LoVo (cell line): ENCODE measurements around the gene ATXN1.
"Not testable (repeated sequence)": the region's sequence is repeated elsewhere in the genome, so short reads cannot be mapped to it uniquely, and the experiment has no call there.

Experiments
- DNase-seq: peaks from one replicate; pipeline ENCODE4 v3.0.0-alpha.2; 2016; ENCODE audit warnings: low spot score

Gene ATXN1

GRCh38 chr6:16639684-16640480 lies 121.4 kb downstream of the ATXN1 start:
- DNase-seq = peak; percentile 9

DNA sequence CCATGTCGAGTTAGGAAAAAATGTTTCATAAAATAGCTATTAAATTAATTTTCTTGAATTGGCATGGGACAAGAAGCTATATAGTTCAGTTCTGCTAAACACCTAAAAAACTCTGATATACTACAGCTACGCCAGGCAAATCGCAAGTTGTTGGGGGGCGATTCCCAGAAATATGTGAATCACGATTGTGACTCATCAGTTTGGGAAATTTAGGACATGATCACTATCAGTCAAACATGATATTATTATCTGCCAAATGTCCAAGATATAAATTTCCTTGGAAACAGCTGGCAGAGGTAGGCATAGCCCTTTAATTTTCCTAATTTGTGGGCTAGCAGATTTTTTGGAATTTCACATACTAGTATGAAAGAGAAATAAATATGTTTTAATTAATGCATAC lies 123.6 kb downstream of the ATXN1 start:
- DNase-seq = no peak

- DNase-seq = no peak
These were observed 125.3 kb downstream of the ATXN1 start for GRCh38 chr6:16635810-16636602.

DNA sequence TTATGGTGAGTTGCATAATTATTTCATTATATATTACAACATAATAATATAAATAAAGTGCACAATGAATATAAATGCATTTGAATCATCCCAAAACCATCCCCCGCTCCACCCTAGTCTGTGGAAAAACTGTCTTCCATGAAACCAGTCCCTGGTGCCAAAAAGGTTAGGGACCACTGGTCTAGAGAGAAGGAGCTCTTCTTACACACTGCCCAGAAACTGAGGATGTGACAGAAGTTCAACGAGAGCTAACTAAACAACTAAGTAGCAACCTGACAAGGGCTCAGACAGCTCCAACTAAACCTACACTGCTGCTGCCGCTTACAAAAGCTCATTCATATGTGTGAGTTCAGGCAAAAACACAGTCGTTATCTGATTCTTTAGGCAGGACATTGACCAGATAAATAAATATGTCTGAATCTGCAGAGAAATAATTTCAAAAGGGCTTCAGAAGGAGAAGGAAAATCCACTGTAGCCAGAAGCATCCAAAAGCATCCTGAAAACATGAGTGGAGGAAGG lies 125.9 kb downstream of the ATXN1 start:
- no peak for DNase-seq

GRCh38 chr6:16634855-16635254 lies 126.4 kb downstream of the ATXN1 start:
- no peak for DNase-seq

DNA sequence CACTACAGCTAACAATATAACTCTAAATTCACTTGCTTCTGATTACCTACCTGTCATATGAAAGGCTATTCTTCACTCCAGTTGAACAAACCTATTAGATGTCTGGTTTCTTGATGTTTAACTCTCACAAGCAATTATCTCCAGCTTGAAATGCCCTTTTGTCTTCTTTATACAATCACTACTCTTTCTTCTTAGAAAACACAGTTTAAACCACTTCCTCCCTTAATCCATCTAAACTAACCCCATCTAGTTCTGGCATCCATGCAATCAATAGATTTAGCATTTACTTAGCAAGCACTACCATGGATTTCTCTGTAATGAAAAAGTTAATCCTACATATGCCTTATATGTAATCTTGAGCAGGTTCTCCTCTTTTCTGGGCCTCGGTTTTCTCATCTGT lies 127.3 kb downstream of the ATXN1 start:
- DNase-seq = no peak

DNA sequence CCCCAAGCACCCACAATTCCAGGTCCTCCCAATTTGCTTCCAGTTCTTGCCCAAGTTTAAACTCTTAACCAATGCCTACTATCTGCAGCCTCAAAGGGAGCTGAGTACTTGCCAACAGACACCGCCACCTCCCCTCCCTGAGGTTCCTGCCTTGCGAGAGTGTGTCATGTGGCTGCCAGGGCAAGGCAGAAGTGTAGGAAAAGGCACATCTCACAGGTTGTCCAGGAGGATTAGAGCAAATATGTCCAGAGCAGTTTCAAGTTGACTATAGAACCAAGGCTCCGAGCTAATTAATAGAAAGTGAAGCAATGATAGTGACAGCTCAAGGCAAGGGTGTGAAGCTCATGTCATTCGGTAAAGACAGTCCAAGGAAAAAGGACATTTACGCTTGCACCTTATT lies 127.8 kb downstream of the ATXN1 start:
- DNase-seq = no peak

DNA sequence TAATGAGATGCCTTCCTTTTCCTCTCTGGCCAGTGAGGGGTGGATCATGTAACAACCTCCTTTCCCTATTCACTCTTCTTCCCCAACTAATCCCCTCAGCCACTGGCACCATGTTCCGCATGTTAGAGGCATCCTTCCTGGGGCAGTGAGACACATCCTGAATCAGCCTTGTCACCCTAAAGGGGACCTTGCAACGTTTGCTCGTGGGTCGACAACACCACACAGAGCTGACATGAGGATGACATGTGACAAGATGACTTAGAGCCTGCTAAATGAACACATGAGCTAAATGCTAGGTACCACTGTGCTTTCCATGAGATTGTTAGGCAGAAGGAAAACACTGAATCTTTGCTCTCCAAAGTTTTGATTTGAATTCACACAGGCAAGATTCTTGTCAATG lies 129.2 kb downstream of the ATXN1 start:
- DNase-seq = no peak

- DNase-seq = no peak
These were observed 131.1 kb downstream of the ATXN1 start for GRCh38 chr6:16630026-16630643.

DNA sequence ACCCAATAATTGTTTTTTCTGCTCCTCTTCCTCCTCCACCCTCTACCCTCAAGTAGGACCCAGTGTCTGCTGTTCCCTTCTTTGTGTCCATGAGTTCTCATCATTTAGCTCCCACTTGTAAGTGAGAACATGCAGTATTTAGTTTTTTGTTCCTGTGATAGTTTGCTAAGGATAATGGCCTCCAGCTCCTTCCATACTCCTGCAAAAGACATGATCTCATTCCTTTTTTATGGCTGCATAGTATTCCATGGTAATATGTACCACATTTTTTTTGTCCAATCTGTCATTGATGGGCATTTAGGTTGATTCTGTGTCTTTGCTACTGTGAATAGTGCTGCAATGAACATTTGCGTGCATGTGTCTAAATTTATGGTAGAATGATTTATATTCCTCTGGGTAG lies 132.7 kb downstream of the ATXN1 start:
- DNase-seq = not testable (repeated sequence)

GRCh38 chr6:16626650-16627049 lies 134.6 kb downstream of the ATXN1 start:
- DNase-seq = no peak

GRCh38 chr6:16625291-16626265 lies 135.7 kb downstream of the ATXN1 start:
- DNase-seq = no peak

- DNase-seq = no peak
These were observed 136.5 kb downstream of the ATXN1 start for GRCh38 chr6:16624636-16625290.

- DNase-seq = no peak
These were observed 137.5 kb downstream of the ATXN1 start for GRCh38 chr6:16623731-16624130.

DNA sequence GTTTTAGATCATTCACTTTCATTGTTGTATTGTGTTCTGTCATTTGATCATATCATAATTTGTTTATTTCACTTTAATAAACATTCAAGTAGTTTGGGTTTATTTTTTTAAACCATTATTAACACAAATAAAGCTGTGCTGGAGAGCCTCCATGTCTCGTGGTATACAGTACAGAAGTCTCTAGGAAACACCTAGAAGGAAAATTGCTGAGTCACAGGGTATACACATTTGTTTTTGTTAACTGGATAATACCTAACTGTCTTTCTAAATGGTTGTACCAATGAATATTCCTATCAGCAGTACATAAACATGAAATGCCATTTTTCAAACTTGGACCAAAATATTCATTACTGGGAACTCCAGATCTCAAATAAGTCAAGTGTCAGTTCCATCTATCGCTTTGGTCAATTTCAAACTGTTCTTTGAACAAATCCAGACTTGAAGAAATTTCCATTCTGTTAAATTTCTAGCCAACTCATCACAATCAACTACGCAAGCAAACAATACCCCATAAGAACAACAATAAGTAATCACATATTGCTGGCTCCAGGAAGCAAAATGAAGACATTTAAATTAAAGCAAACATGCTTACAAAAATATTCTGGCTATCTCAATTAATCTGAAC lies 138.1 kb downstream of the ATXN1 start:
- no peak for DNase-seq

DNA sequence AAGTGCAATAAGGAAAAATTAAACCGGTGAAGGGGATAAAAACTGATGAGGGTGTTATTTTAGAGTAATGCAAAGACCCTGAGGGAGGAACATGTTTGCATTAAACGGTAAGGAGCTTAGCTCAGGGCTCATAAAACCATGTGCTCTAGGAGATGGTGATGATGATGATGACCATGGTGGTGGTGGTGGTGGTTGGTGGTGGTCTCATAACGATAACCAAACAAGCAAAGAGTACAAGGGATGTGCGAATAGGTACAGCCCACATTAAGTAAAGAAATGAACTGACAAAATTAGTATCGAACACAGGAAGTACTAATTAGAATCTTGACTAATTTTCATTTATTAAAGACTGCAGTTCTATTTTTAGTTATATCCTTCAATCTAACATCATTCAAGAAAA lies 139.1 kb downstream of the ATXN1 start:
- DNase-seq = no peak

DNA sequence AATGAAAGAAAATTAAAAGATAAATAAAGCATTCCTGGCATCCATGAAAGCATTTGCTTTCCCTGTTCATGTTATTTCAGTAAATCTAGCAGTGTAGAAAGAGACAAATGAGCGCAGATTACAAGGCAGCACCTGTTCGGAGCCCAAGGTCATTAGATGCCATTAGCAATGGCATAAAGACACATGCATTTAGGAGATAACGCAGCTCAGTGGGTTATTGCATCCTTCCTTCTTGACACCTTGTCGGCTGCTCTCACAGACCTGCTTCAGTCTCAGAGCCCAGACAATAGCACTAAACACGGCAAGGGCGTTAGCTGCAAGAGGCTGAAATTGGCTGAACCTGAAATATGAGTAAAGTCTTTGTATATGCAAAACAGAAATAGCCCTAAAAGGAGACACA lies 140.3 kb downstream of the ATXN1 start:
- DNase-seq = no peak

DNA sequence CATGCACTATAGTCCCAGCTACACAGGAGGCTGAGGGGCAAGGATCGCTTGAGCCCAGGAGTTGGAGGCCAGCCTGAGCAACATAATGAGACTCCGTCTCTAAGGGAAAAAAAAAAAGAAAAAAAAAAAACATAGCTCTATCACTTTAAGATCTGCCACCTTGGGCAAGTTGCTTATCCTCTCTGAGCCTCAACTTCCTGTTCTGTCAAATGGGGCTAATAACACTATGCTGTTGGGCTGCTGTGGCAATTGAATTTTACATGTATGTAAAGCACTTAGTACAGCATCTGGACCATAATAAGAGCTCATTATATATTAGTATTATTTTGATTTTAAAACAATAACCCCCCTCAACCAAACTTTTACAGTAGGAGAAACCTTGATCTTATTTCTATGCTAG lies 141.5 kb downstream of the ATXN1 start:
- DNase-seq = no peak

- no peak for DNase-seq
These were observed 142.3 kb downstream of the ATXN1 start for GRCh38 chr6:16618962-16619361.

DNA sequence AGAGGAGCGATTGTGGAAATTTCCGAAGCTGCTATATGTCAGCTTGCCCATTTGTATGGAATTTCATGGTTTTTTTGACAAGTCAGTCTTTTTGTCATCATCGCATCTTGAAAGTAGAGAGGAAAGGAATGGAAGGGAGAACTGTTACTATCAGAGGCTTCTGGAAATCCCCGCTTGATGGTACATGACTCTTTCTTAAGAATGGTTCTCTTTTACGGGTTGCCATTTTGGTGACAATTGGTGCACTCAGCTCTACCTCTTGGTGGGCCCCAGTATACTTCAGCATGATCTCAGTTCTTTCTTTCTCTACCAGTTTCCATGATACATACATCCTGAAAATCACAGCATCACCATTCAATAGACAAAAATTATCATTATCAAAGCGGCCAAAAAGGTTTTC lies 146.0 kb downstream of the ATXN1 start:
- DNase-seq = not testable (repeated sequence)

GRCh38 chr6:16614143-16614542 lies 147.1 kb downstream of the ATXN1 start:
- DNase-seq = not testable (repeated sequence)
